Measurements from ENCODE around the gene WWC2.

DNA sequence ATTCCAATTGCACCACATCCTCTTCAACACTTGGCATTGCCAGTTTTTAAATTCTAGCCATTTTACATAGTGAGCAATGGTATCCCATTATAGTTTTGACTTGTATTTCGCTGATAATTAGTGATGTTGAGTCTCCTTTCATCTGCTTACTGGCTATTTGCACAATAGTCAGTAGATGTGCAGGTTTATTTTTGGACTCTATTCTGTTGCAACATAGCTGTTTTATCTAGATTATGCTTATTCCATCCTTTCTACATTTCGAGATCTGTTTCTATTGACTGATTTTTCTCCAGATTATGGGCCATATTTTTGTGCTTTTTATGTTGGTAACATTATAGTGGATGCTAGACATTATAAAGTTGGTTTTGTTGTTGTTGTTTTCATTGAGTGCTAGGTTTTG is 106.1 kb downstream of the WWC2 start:
- TF ChIP-seq, protein P1, sequence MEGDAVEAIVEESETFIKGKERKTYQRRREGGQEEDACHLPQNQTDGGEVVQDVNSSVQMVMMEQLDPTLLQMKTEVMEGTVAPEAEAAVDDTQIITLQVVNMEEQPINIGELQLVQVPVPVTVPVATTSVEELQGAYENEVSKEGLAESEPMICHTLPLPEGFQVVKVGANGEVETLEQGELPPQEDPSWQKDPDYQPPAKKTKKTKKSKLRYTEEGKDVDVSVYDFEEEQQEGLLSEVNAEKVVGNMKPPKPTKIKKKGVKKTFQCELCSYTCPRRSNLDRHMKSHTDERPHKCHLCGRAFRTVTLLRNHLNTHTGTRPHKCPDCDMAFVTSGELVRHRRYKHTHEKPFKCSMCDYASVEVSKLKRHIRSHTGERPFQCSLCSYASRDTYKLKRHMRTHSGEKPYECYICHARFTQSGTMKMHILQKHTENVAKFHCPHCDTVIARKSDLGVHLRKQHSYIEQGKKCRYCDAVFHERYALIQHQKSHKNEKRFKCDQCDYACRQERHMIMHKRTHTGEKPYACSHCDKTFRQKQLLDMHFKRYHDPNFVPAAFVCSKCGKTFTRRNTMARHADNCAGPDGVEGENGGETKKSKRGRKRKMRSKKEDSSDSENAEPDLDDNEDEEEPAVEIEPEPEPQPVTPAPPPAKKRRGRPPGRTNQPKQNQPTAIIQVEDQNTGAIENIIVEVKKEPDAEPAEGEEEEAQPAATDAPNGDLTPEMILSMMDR (IDR thresholded peaks at IDR 0.05; ENCODE audit: insufficient read depth, low read length): no peak
- TF ChIP-seq, protein P2, sequence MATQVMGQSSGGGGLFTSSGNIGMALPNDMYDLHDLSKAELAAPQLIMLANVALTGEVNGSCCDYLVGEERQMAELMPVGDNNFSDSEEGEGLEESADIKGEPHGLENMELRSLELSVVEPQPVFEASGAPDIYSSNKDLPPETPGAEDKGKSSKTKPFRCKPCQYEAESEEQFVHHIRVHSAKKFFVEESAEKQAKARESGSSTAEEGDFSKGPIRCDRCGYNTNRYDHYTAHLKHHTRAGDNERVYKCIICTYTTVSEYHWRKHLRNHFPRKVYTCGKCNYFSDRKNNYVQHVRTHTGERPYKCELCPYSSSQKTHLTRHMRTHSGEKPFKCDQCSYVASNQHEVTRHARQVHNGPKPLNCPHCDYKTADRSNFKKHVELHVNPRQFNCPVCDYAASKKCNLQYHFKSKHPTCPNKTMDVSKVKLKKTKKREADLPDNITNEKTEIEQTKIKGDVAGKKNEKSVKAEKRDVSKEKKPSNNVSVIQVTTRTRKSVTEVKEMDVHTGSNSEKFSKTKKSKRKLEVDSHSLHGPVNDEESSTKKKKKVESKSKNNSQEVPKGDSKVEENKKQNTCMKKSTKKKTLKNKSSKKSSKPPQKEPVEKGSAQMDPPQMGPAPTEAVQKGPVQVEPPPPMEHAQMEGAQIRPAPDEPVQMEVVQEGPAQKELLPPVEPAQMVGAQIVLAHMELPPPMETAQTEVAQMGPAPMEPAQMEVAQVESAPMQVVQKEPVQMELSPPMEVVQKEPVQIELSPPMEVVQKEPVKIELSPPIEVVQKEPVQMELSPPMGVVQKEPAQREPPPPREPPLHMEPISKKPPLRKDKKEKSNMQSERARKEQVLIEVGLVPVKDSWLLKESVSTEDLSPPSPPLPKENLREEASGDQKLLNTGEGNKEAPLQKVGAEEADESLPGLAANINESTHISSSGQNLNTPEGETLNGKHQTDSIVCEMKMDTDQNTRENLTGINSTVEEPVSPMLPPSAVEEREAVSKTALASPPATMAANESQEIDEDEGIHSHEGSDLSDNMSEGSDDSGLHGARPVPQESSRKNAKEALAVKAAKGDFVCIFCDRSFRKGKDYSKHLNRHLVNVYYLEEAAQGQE (IDR thresholded peaks at IDR 0.05; ENCODE audit: insufficient replicate concordance, low read depth): no peak
- no peak for TF ChIP-seq POLR2AphosphoS5 (IDR thresholded peaks at IDR 0.05; ENCODE audit: low read depth)
- no peak for TF ChIP-seq SPI1 (IDR thresholded peaks at IDR 0.05; ENCODE audit: borderline replicate concordance, low read depth)

All from HL-60 (cell line).